ENCODE measurements around the gene LRMDA.

The LRMDA gene

DNA sequence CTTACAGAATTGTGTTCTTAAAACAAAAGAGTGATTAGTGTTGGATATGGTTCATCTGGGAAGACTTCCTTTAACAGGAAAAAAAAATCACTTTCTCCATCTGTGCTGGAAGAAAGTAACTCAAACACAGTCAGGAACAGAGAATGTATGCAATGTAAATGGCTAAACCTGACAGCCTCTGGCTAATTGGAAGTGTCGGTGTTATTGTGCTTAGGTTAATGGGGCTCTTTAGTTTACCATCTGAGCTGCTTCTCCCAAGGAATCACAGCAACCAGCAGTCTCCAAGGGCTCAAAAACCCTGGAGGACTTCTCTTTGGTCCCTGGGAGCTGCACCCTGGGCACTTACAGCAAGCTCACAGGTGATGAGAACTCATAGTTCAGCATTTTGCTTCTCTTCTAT lies 724.5 kb downstream of the LRMDA start:
- DNase-seq, result no peak

GRCh38 chr10:76160446-76161300 lies 729.2 kb downstream of the LRMDA start:
- DNase-seq, result no peak

DNA sequence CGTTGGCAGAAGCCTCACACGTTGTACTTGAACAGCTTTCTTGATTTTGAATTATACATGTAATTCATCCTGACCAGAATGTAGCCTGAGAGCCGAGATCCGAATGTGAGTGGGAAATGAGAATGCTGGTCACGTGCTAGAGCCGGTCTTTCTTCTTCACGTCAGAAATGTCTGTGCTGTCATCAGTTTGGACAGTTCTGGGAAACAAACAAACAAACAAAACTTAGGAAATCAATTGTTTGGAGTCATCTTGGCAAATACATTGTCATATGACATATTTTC lies 729.8 kb downstream of the LRMDA start:
- DNase-seq, result no peak

DNA sequence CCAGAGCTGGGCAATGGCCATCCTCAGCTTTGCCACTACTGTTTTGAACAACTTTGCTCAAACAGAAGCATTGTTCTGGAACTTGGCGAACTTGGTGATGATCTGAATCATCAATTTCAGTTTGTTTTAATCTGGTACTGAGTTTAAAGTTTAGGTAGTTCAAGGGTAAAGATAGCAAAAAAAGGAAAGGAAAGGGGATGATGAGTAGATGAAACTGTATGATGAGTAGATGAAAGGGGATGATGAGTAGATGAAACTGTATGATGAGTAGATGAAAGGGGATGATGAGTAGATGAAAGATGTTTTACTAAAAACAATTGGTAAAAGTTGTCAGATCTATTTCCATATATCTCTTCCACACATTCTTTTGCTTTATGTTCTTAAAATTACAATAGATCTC lies 737.0 kb downstream of the LRMDA start:
- DNase-seq, result no peak

GRCh38 chr10:76169246-76169645 lies 737.8 kb downstream of the LRMDA start:
- DNase-seq, result no peak

GRCh38 chr10:76172020-76172419 lies 740.6 kb downstream of the LRMDA start:
- DNase-seq, result no peak

GRCh38 chr10:76175533-76176165 lies 744.2 kb downstream of the LRMDA start:
- DNase-seq, result no peak

- no peak for DNase-seq
Observed at GRCh38 chr10:76176166-76176550, 744.7 kb downstream of the LRMDA start.

- DNase-seq, result no peak
Observed at GRCh38 chr10:76177936-76178335, 746.5 kb downstream of the LRMDA start.

- DNase-seq, result no peak
Observed at GRCh38 chr10:76178532-76179292, 747.3 kb downstream of the LRMDA start.

DNA sequence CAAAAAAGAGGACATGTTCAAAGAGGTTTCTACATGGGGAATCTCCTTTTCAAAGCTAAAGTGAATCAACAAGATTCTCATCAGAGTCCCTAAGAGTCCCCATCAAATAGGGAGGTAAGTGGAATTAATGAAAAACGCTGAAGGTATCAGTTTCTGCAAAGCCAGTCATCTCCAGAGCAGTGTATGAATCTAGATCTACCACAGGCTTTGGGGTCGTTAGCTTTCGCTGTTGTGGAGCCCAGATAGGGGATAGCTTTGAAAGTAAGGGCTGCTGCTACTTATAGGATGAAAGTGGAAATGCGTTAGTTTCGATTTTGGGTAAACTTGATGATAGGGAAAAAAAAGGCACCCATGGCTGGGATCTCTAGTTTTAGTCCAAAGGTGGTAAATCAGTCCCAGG lies 748.4 kb downstream of the LRMDA start:
- DNase-seq, result no peak

DNA sequence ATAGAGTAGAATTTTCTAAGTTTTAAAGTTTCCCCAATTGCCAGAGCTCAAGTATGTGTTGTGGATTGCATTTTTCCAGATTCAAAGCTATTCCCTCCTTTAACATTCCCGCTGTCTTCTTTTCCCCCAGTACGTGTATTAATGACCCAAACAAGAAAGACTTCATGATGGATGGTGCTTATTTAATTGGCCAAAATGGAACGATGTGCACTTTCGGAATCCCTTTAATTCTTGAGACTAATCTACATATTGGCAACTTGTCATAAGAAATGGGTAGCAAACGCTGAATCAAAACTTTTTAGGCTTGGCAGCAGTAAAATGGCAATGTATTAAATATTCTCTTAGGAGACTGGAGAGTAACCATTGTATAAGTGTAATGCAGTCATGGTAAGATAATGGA lies 753.2 kb downstream of the LRMDA start:
- DNase-seq, result no peak

GRCh38 chr10:76185471-76186301 lies 754.3 kb downstream of the LRMDA start:
- DNase-seq, result no peak

- DNase-seq, result no peak
Observed at GRCh38 chr10:76188216-76188615, 756.8 kb downstream of the LRMDA start.

DNA sequence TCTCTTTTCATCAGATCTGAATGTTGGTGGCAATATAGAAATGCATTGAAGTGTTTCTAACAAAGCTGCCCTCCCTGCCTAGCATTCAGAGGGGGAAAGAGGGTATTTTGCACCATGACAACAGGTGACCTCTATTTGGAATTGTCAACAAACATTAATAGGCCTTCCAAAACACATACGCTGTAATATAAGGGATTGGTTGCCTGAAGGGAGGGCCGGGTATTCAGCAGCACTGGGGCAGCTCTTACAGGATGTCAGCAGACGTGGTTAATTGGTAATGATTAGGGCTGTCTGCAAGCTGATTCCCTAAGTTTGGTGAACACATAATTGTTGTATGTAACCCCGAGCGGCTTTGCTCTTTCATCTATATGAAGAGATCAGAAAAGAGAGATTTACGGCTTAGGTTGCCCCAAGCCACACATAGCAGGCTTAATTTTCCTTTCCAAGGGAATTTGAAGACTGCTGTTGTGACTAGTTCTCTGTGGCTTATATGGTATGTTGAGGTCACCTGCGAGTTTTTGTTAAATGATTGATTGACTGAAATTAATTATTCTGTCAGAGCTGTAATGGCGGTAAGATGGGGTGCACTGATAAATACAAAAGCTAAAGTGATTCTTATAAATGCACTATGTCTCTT lies 759.3 kb downstream of the LRMDA start:
- DNase-seq, result no peak

GRCh38 chr10:76191336-76191735 lies 759.9 kb downstream of the LRMDA start:
- DNase-seq, result no peak

GRCh38 chr10:76192151-76192550 lies 760.7 kb downstream of the LRMDA start:
- DNase-seq, result no peak

DNA sequence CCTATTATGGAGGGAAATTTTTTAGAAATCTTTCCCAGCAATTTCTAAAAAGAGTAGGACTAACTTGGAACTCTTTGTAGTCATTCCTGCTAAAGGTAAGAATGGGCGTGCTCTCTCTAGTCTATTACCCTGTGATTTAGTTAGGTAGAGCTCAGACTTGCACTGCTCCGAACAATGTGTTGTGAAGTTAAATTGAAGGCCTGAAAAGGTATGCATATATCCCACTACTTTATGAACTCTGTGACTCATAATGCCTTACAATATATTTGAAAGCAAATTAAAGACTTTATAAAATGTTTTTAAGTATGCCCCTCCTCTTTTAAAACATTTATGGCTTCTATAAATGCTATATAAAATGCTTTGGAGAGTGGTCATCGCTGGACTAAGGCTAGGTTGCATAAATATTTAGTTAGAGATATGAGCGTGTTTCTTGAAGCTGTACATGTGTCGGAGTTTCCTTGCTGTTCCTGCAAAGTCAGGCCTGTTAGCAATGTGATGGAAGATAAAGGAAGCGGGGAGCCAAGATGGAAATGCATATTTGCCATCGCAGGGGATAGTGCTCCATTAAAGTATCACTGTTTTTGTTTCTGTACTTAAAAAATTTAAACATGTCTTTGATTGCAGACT lies 761.4 kb downstream of the LRMDA start:
- DNase-seq, result no peak

GRCh38 chr10:76195654-76196390 lies 764.4 kb downstream of the LRMDA start:
- no peak for DNase-seq

DNA sequence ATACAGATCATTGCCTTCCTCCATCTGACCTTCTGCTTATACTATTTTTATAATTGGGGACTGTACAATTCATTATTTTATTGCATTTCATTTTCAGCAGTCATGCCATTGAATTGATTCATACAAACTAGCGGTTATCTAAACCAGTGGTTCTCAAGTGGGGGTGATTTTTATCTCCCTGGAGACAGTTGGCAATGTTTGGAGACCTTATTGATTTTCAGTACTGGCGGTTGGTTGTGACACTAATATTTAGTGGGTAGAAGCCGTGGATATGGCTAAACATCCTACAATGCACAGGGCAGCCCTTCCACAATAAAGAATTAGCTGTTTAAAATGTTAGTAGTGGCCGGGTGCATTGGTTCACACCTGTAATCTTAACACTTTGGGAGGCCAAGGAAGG lies 765.9 kb downstream of the LRMDA start:
- no peak for DNase-seq

GRCh38 chr10:76198287-76199035 lies 767.0 kb downstream of the LRMDA start:
- DNase-seq, result no peak
